Skeletal muscle satellite cell (primary cell): ENCODE data around the gene ZNF366. TPM values are rescaled to one million over a fixed set of nuclear protein-coding genes. Genes with fewer than 3 reads are reported as not detected.
A peak's percentile ranks its signal among the peaks of the same experiment; 100 is the strongest.

Source experiments
- H3K27me3 ChIP-seq: 2 replicates; pipeline ENCODE4 v1.7.0; 2013; ENCODE audit warnings: low read length; ENCODE audit not compliant: control insufficient read depth, insufficient read depth
- H3K36me3 ChIP-seq: 2 replicates; pipeline ENCODE4 v1.7.0; 2013; ENCODE audit warnings: mild to moderate bottlenecking, control low read depth, low read length; ENCODE audit not compliant: insufficient read depth
- H3K4me1 ChIP-seq: 2 replicates; pipeline ENCODE4 v1.7.0; 2013; ENCODE audit warnings: low read length; ENCODE audit not compliant: control insufficient read depth, insufficient read depth
- H3K4me2 ChIP-seq: 2 replicates; pipeline ENCODE4 v1.7.0; 2013; ENCODE audit warnings: mild to moderate bottlenecking, low read length
- H3K4me3 ChIP-seq: 2 replicates; pipeline ENCODE4 v1.7.0; 2013; ENCODE audit warnings: low read length
- H3K9ac ChIP-seq: 2 replicates; pipeline ENCODE4 v1.7.0; 2013; ENCODE audit warnings: mild to moderate bottlenecking, low read depth, low read length, moderate library complexity
- H3K9me3 ChIP-seq: replicated peaks from 2 replicates; pipeline ENCODE4 v1.7.0; 2013; ENCODE audit warnings: mild to moderate bottlenecking, control low read depth, low read length
- total RNA-seq: library from RNA; depleted of rRNA; stranded (reverse); fragments of >200 nt; gene quantifications from 2 replicates; pipeline ENCODE4 v1.2.3, GENCODE V29; 2012; rRNA removed

The ZNF366 gene
- under 0.01 TPM in 1 of 2 replicates, not detected in the other for total RNA-seq

GRCh38 chr5:72507231-72507906 lies at the start of gene ZNF366:
TSS of gene ZNF366 (minus strand) at chr5:72507410. CDS start at chr5:72461496, 45,914 bp downstream.
- Histone ChIP-seq H3K9ac (no peak within 1 kb of the TSS), H3K4me3 (no peak within 1 kb of the TSS), H3K4me1 (peaks cover 56% of the 10 kb centered on the region), H3K4me2 (no peak within 1 kb of the TSS), H3K9me3 (no peaks in the 10 kb centered on the region), H3K27me3 (no peaks in the 10 kb centered on the region), H3K36me3 (no peaks in the 10 kb centered on the region)

GRCh38 chr5:72556351-72557166 lies 49.3 kb upstream of the ZNF366 start:
- peak overlapping the region; percentile 83 for H3K9ac ChIP-seq
- no peaks in the 10 kb centered on the region for H3K9me3 ChIP-seq
- peak overlapping the region; percentile 62 for H3K4me3 ChIP-seq

GRCh38 chr5:72555871-72556270 lies 48.7 kb upstream of the ZNF366 start:
- Histone ChIP-seq H3K36me3 (no peaks in the 10 kb centered on the region), H3K4me3 (peak overlapping the region; percentile 62), H3K4me1 (peaks cover 54% of the 10 kb centered on the region), H3K9ac (peak overlapping the region; percentile 83), H3K27me3 (no peaks in the 10 kb centered on the region), H3K4me2 (peak overlapping the region; percentile 85), H3K9me3 (no peaks in the 10 kb centered on the region)

More at GRCh38 chr5:72556351-72557166, 49.3 kb upstream of the ZNF366 start:
- Histone ChIP-seq H3K36me3 (no peaks in the 10 kb centered on the region), H3K4me1 (peaks cover 54% of the 10 kb centered on the region), H3K4me2 (peak overlapping the region; percentile 85), H3K27me3 (no peaks in the 10 kb centered on the region)

GRCh38 chr5:72554897-72555296 lies 47.7 kb upstream of the ZNF366 start:
- peaks cover 49% of the 10 kb centered on the region for H3K4me1 ChIP-seq
- H3K36me3 ChIP-seq = no peaks in the 10 kb centered on the region
- H3K4me2 ChIP-seq = no peak overlapping the region
- no peaks in the 10 kb centered on the region for H3K9me3 ChIP-seq
- no peak overlapping the region for H3K4me3 ChIP-seq
- no peak overlapping the region for H3K9ac ChIP-seq
- H3K27me3 ChIP-seq = no peaks in the 10 kb centered on the region

- Histone ChIP-seq H3K36me3 (no peaks in the 10 kb centered on the region), H3K4me3 (no peak overlapping the region), H3K4me2 (no peak overlapping the region), H3K4me1 (peaks cover 26% of the 10 kb centered on the region), H3K9ac (no peak overlapping the region), H3K9me3 (no peaks in the 10 kb centered on the region), H3K27me3 (no peaks in the 10 kb centered on the region)
Observed at GRCh38 chr5:72552041-72552557, 44.9 kb upstream of the ZNF366 start.

GRCh38 chr5:72550595-72550994 lies 43.4 kb upstream of the ZNF366 start:
- H3K4me1 ChIP-seq = peaks cover 11% of the 10 kb centered on the region
- H3K9ac ChIP-seq = no peak overlapping the region
- no peaks in the 10 kb centered on the region for H3K36me3 ChIP-seq
- no peak overlapping the region for H3K4me3 ChIP-seq
- H3K27me3 ChIP-seq = no peaks in the 10 kb centered on the region
- H3K4me2 ChIP-seq = no peak overlapping the region
- H3K9me3 ChIP-seq = no peaks in the 10 kb centered on the region

- H3K36me3 ChIP-seq = no peaks in the 10 kb centered on the region
- H3K9me3 ChIP-seq = no peaks in the 10 kb centered on the region
- peak overlapping the region; percentile 52 for H3K4me3 ChIP-seq
- peak overlapping the region; percentile 64 for H3K4me2 ChIP-seq
- H3K9ac ChIP-seq = peak overlapping the region; percentile 84
- H3K27me3 ChIP-seq = no peaks in the 10 kb centered on the region
- H3K4me1 ChIP-seq = peaks cover 24% of the 10 kb centered on the region
Observed at GRCh38 chr5:72543811-72544210, 36.6 kb upstream of the ZNF366 start.

GRCh38 chr5:72543365-72543764 lies 36.2 kb upstream of the ZNF366 start:
- H3K27me3 ChIP-seq = no peaks in the 10 kb centered on the region
- H3K36me3 ChIP-seq = no peaks in the 10 kb centered on the region
- H3K4me3 ChIP-seq = peak overlapping the region; percentile 52
- H3K4me2 ChIP-seq = peak overlapping the region; percentile 64
- H3K9me3 ChIP-seq = no peaks in the 10 kb centered on the region
- H3K9ac ChIP-seq = peak overlapping the region; percentile 84
- H3K4me1 ChIP-seq = peaks cover 24% of the 10 kb centered on the region

- no peaks in the 10 kb centered on the region for H3K9me3 ChIP-seq
- no peak overlapping the region for H3K9ac ChIP-seq
- no peak overlapping the region for H3K4me2 ChIP-seq
- no peak overlapping the region for H3K4me3 ChIP-seq
- no peaks in the 10 kb centered on the region for H3K36me3 ChIP-seq
- peaks cover 24% of the 10 kb centered on the region for H3K4me1 ChIP-seq
- no peaks in the 10 kb centered on the region for H3K27me3 ChIP-seq
Observed at GRCh38 chr5:72542695-72543094, 35.5 kb upstream of the ZNF366 start.

GRCh38 chr5:72541501-72542225 lies 34.5 kb upstream of the ZNF366 start:
- no peaks in the 10 kb centered on the region for H3K36me3 ChIP-seq
- H3K4me2 ChIP-seq = no peak overlapping the region
- H3K27me3 ChIP-seq = no peaks in the 10 kb centered on the region
- H3K4me1 ChIP-seq = peaks cover 24% of the 10 kb centered on the region
- no peak overlapping the region for H3K4me3 ChIP-seq
- H3K9ac ChIP-seq = no peak overlapping the region
- H3K9me3 ChIP-seq = no peaks in the 10 kb centered on the region
